Inferior parietal cortex (tissue), 1 donor: Measurements from ENCODE around the gene POU6F2.

Experiments
- DNase-seq: peaks from one replicate; pipeline ENCODE4 v3.0.0-alpha.2; 2016; ENCODE audit errors: extremely low spot score

The POU6F2 gene

GRCh38 chr7:39400836-39401235 lies 423.1 kb downstream of the POU6F2 start:
- no peak for DNase-seq

GRCh38 chr7:39402034-39402433 lies 424.3 kb downstream of the POU6F2 start:
- no peak for DNase-seq

- no peak for DNase-seq
These were observed 427.2 kb downstream of the POU6F2 start for GRCh38 chr7:39404907-39405306.

GRCh38 chr7:39405581-39405980 lies 427.9 kb downstream of the POU6F2 start:
- no peak for DNase-seq

GRCh38 chr7:39406467-39406866 lies 428.8 kb downstream of the POU6F2 start:
- DNase-seq: no peak

GRCh38 chr7:39407137-39407536 lies 429.4 kb downstream of the POU6F2 start:
- no peak for DNase-seq

- DNase-seq: no peak
These were observed 430.0 kb downstream of the POU6F2 start for GRCh38 chr7:39407723-39408122.

- DNase-seq: no peak
These were observed 431.2 kb downstream of the POU6F2 start for GRCh38 chr7:39408906-39409305.

GRCh38 chr7:39410582-39410981 lies 432.9 kb downstream of the POU6F2 start:
- no peak for DNase-seq

- no peak for DNase-seq
These were observed 436.0 kb downstream of the POU6F2 start for GRCh38 chr7:39413636-39414223.

- no peak for DNase-seq
These were observed 436.7 kb downstream of the POU6F2 start for GRCh38 chr7:39414224-39415035.

- no peak for DNase-seq
These were observed 437.5 kb downstream of the POU6F2 start for GRCh38 chr7:39415091-39415787.

- no peak for DNase-seq
These were observed 439.2 kb downstream of the POU6F2 start for GRCh38 chr7:39416866-39417265.

- no peak for DNase-seq
These were observed 439.9 kb downstream of the POU6F2 start for GRCh38 chr7:39417642-39418041.

- DNase-seq: no peak
These were observed 443.5 kb downstream of the POU6F2 start for GRCh38 chr7:39421251-39421650.

GRCh38 chr7:39421661-39422060 lies 444.0 kb downstream of the POU6F2 start:
- DNase-seq: no peak

GRCh38 chr7:39428221-39428620 lies 450.5 kb downstream of the POU6F2 start:
- DNase-seq: no peak

- no peak for DNase-seq
These were observed 451.7 kb downstream of the POU6F2 start for GRCh38 chr7:39429421-39429820.

- DNase-seq: no peak
These were observed 452.7 kb downstream of the POU6F2 start for GRCh38 chr7:39430441-39430840.

- DNase-seq: no peak
These were observed 453.4 kb downstream of the POU6F2 start for GRCh38 chr7:39430909-39431641.

GRCh38 chr7:39432368-39432767 lies 454.7 kb downstream of the POU6F2 start:
- no peak for DNase-seq

- no peak for DNase-seq
These were observed 455.2 kb downstream of the POU6F2 start for GRCh38 chr7:39432807-39433416.
